GM19452 (cell line): Measurements from ENCODE around the gene TLCD1.

Experiments used
- ATAC-seq: cut with Tn5 transposase; IDR thresholded peaks from one replicate; pipeline ENCODE4 v1.9.1; 2021; ENCODE audit not compliant: unreplicated experiment

Gene TLCD1

DNA sequence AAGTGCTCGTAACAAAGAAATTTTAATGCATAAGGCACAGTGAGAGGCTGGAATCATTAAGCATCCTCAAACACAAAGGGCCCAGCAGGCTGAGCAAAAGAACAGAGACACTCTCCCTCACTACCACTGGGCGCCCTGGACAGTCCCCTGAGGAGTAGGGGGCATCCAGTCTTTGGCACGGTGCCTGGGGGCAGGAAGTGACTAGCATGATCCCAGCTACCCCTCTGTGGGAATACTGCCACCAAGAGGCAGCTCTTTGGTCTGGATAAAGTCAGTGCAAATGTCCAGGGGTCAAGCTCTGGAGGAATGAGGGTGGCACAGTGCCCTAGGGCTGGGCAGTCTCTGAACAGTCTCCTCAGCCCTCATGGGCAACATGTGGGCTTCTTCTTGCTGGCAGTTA lies 11.8 kb downstream of the TLCD1 start:
- no peak for ATAC-seq

GRCh38 chr17:28712705-28713415 lies 13.2 kb downstream of the TLCD1 start:
- no peak for ATAC-seq

GRCh38 chr17:28712032-28712704 lies 13.9 kb downstream of the TLCD1 start:
- no peak for ATAC-seq

DNA sequence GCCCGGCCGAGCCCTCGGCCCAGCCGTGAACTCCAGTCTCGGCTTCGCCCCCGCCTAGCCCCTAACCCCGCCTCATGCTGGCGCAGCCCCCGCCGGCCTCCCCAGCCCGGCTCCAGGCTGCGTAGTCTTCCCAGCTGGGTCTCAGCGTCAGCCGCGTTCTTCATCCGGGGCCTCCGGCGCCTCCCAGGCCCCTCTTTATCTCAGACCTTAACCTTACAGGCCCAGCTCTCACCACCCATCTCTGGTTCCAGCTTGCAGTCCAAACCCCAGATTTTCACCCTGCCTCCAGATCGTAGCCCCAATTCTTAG lies 14.4 kb downstream of the TLCD1 start, which contains the start of gene PROCA1:
PROCA1 (minus strand) TSS at position 166 of the 309 bp plus-strand sequence. CDS start 228 bp downstream, outside the sequence.
- ATAC-seq: peak; percentile 23

DNA sequence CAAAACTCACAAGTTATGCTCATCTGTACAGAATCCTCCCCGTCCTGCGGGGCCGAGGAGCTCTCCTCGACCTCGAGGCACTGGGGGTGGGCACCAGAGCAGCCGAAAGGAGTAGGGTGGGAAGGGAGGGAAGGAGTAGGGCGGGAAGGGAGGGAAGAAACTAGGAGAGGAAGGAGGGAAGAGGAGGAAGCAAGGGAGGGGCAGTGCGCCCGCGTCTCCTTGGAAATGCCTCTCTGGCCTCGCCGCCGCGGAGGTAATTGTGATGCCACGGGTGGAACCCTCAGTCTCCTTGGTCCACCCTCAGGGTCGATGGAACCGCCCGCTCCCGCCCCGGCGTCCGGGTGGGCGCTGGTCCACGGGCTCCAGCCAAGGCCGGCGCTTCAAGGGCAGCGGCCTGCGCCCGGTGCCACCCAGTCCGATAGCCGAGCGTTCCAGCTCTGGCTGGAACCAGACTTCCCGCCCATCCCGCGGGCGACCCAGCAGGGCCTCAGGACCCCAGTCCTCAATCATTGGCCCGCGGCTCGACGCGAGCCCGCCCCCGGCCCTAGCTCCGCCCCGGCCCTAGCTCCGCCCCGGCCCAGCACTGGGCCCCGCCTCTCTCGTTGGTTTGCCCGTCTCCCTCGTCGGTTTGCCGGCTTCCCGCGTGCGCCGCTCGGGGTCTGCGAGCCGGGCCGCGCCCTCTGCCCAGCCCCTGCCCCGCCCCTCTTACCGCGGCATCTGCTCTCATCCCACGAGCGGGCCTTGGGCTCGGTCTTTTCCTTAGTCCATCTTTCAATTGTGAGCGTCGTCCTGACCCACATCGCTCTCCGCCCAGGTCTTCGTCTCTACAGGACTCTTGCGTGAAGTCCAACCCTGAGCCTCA lies 14.9 kb downstream of the TLCD1 start:
- peak; percentile 83 for ATAC-seq

DNA sequence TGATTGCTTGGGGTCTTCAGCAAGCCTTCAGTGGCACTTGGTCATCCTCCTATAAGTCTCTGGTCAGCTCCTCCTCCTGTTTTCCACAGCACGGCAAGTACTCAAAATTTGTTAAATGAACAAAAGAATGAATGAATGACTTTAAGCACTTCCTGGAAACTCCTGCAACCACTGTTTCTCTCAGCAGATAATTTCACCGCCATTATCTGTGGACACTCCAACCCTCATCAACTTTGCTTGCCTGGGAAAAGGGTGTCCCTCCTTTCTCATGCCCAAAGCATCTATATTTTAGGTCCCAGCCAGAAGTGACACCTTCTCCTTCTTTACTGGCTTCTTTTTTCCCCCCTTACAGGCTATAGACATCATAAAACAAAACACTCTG lies 18.7 kb downstream of the TLCD1 start:
- no peak for ATAC-seq

DNA sequence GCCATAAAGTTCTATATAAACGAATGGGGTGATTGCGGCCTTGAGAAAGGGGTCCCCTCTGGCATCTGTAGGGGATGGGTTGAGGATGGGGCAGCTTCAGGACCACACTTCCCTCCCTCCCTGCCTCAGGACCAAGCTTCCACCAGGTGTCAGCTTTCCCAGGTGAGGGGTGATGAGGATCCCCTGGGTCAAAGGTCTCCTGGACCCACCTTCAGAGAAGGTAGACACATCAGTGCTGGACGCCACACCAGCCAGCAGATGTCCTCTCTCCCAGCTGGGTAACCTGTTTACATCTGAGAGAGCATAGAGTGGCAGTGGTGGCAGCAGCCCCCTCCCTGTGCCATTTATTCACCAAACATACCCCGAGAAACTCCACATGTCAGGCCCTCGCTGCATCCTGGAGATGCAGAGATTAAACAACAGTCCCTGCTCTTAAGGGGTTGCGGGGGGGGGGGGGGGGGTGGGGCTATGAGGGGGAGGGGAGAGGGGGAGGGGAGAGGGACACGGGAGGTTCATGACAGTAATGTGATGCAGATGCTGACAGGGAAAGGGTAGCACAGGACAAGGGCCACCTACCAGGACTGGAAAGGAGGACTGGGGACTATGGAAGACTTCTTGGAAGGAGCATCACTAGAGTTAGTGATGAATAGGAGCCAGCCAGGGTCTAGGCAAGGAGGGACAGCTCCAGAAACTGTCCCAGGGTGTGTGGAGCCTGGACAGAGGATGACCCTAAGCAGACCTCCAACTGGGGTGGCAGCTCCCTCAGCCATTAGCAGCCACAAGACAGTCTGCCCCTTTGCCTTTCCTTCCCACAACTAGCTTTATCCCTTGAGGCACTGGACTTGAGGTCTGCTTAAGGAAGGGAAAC lies 19.3 kb downstream of the TLCD1 start:
- no peak for ATAC-seq

DNA sequence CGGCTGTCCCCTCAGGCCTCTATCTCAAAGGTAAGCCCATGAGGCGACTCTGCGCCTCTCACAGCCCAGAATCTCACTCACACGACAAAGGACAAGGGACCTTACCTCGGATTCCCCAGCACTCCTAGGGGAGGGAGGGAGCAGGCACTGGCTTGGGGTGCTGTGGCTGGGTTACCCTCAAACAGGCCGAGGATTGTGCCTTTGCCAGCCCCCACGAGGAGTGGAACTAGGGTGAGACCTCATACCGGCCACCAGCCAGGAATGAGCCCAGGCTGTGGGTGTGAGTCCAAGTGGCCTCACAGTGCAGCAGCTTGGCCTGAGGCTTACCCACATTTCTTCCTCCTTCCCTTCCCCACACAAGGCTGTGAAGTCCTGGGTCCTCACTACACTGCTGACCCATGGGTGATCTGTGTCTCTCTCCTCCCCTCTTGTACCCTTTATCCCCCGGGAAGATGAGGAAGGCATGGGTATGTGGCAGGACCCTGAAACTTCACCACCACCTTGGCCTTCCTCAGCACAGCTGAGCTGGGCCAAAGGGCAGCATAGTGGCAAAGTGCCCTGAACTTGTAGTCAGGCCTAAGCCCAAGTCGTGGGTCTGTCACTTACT lies 20.2 kb downstream of the TLCD1 start:
- ATAC-seq: no peak

DNA sequence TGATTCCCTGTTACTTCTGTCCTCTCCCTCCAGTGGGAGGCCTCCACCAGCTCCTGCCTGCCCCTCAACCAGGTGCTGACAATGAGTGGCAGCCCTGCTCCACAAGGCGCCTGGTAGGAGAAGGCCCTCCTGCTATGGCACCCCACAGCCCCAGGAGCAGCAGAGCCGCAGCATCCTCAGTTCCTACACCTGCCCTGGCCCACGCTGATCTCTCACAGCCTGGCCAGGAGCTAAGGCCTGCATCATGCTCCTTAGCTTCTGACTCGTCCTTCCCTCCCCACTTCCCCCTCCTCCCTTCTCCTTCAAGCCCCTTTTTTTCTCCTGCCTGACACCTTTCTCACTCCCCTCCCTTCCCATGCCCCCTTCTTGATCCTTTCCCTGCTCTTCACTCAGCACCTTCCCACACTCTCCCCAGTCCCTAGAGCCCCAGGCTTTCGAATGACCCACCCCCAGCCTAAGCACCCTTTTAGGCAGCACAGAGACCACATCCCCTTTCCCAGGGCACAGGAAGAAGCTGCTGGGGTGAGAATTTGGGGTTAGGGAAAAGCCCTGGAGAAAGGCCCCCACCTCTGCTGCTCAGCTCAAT lies 20.9 kb downstream of the TLCD1 start:
- no peak for ATAC-seq

GRCh38 chr17:28704219-28704858 lies 21.7 kb downstream of the TLCD1 start:
- no peak for ATAC-seq

DNA sequence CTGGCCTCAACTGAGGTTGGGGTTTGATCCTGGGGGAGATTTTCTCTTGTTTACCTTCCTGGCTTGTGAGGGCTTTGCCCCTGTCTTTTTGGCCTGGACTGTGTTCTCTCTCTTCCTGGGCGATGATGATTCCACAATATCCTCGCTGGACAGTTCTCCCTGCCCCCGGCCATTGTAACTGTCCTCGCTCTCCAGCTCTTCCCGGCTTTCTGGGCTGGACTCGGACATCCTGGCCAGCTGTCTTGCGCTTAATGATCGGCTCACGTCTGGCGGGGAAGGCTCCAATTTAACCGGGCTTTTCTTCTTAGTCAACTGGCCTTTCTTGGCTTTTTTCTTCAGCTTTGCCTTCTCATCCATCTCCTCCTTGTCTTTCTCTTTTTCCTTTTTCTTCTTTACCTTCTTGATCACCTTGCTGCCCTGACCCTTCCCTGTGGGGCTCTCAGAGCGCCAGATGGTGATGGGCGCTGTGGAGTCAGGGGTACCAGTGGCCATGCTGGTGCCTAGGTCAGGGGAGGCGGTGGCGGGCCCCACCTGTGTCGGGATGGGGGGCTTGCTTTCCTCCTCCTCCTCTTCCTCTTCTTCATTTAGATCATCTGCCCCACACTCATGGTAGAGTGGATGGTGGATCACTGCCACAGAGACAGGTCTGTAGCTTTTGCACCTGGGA lies 22.3 kb downstream of the TLCD1 start:
- no peak for ATAC-seq

DNA sequence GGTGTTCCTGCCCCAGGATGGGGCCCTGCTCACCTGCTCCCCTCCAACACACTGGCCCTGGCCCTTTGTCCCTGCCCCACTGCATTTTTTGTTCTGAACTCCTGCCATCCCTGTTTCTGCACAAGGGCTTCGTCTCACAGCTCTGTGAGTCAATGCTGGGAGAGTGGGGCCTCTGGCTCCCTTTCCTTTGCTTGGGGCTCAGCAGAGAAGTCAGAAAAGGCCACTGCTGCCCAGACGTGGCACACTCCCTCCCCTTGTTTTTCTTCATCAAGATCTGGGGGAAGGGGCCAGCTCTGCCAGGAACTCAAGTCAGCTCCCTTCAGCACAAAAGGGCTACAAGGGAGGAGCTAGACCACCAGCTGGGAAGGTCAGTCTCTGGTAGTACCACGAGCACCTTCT lies 23.3 kb downstream of the TLCD1 start:
- ATAC-seq: no peak

GRCh38 chr17:28702026-28702751 lies 23.8 kb downstream of the TLCD1 start:
- no peak for ATAC-seq

DNA sequence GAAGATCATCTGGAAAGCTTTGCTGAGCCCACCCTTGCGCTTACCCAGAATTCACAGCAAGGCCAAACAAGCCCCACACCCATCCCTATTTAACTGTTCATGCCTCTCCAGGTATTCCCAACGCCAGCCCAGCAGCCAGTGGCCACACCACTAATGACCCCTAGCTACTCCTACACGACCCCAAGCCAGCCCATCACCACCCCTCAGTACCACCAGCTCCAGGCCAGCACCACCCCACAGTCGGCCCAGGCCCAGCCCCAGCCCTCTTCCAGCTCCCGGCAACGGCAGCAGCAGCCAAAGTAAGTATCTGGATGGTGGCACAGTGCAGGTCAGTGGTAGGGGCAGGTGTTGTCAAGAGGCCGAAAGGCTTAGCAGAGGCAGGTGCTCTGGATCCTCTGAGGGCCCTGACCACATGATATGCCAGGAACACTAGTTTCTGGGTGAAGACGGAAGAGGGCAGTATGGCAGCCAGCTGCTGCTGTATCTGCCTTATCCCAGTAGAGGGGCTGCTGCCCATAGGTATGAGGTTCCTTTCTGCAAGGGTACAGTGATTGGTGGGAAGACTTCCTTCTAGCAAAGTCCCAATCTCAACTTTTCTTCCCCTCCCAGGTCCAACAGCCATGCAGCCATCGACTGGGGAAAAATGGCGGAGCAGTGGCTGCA lies 25.1 kb downstream of the TLCD1 start:
- no peak for ATAC-seq

DNA sequence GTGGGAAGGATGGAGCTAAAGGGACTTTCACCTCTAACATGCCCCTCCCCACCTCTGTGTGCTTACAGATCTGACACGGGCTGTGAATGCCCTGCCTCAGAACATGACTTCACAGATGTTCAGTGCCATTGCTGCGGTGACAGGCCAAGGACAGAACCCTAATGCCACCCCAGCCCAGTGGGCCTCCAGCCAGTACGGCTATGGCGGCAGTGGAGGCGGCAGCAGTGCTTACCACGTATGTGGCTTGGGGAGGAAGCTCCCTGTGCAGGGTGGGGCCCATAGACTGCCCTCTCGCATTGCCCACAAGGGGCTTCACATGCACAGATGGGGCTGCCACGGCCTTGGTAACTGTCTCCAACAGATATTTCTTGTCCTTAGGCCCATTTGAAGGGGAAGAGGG lies 25.8 kb downstream of the TLCD1 start:
- ATAC-seq: no peak

DNA sequence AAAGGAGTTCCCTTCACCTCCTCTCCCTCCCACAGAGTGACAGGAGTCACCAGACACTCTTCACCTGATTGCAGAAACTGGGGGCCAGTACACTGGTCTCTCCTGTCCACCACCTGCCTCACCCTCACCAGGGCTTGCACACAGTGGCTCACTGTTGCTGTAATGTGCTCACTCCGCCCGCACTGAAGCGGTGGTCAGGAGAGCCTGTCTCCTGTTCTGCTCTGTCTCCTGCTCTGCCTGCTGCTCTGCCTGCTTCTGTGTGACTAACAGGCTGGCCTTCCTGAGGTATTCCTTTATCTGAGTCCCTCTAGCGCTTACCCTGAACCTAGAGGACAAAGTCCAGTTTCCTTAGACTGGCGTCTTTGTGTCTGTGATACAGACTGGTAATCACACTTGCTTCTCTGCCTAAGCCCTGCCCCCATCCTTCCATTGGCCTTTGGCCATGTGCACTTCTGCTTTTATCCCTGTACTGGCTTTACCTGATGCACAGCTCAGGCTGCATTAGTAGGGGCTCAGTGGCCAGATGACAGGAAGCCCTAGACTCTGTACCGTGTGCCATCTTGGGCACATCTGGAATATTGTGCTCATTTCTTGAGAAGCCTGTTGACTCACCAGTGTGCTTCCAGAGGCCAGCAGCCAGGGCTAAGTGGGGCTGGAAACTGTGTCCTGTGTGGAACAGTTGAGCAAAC lies 27.6 kb downstream of the TLCD1 start:
- no peak for ATAC-seq

GRCh38 chr17:28693869-28694268 lies 32.2 kb downstream of the TLCD1 start:
- ATAC-seq: no peak
